Smooth muscle cell (in vitro differentiated cells): Measurements from ENCODE around the gene CHAC1. TPM values are rescaled to one million over a fixed set of nuclear protein-coding genes. Genes with fewer than 3 reads are reported as not detected.

Experiments
- DNase-seq: peaks from one replicate; lab custom pipeline; 2025; ENCODE audit not compliant: unreplicated experiment; lab: John Stamatoyannopoulos, UW
- H2AFZ ChIP-seq: fragments of 200-600 bp; sonication (generic); 2 replicates; pipeline ENCODE4 v1.6.0; 2016; ENCODE audit warnings: antibody characterized with exemption, low read depth, mild to moderate bottlenecking
- H3F3A ChIP-seq: fragments of 200-600 bp; sonication (generic); 2 replicates; pipeline ENCODE4 v1.6.0; 2017; ENCODE audit warnings: antibody characterized with exemption, low read depth
- H3K27ac ChIP-seq: fragments of 200-600 bp; sonication (generic); 2 replicates; pipeline ENCODE4 v1.5.1; 2016; ENCODE audit warnings: low read depth, mild to moderate bottlenecking
- H3K27me3 ChIP-seq: fragments of 200-600 bp; sonication (generic); 2 replicates; pipeline ENCODE4 v1.6.1; 2016; ENCODE audit warnings: low read depth, mild to moderate bottlenecking
- H3K36me3 ChIP-seq: fragments of 200-600 bp; sonication (generic); 2 replicates; pipeline ENCODE4 v1.5.1; 2016; ENCODE audit warnings: low read depth
- H3K4me1 ChIP-seq: fragments of 200-600 bp; sonication (generic); 2 replicates; pipeline ENCODE4 v1.5.1; 2016; ENCODE audit warnings: low read depth
- H3K4me2 ChIP-seq: fragments of 200-600 bp; sonication (generic); 2 replicates; pipeline ENCODE4 v1.6.0; 2016; ENCODE audit warnings: mild to moderate bottlenecking
- H3K4me3 ChIP-seq: fragments of 200-600 bp; sonication (generic); 2 replicates; pipeline ENCODE4 v1.5.1; 2016; ENCODE audit warnings: mild to moderate bottlenecking
- H3K79me2 ChIP-seq: fragments of 200-600 bp; sonication (generic); 2 replicates; pipeline ENCODE4 v1.6.0; 2016; ENCODE audit warnings: low read depth, mild to moderate bottlenecking
- H3K9ac ChIP-seq: fragments of 200-600 bp; sonication (generic); 2 replicates; pipeline ENCODE4 v1.6.0; 2016; ENCODE audit warnings: low read depth
- H3K9me3 ChIP-seq: fragments of 200-600 bp; sonication (generic); replicated peaks from 2 replicates; pipeline ENCODE4 v1.5.1; 2016; ENCODE audit warnings: low read depth
- H4K20me1 ChIP-seq: fragments of 200-600 bp; sonication (generic); 2 replicates; pipeline ENCODE4 v1.6.0; 2016; ENCODE audit warnings: low read depth
- CTCF ChIP-seq: fragments of 200-600 bp; sonication (generic); IDR thresholded peaks from 2 replicates; pipeline ENCODE4 v1.5.1; 2017; ENCODE audit warnings: borderline replicate concordance, mild to moderate bottlenecking, antibody characterized with exemption; ENCODE audit not compliant: insufficient read depth, poor library complexity, severe bottlenecking
- WGBS: methylation state at CpG from one replicate; pipeline ENCODE4 v1.1.7; 2016; ENCODE audit warnings: low lambda C conversion rate; 5-methylcytosine and 5-hydroxymethylcytosine counted together
- polyA plus RNA-seq: library from polyadenylated mRNA; unstranded; fragments of >200 nt; fragmentation: Nextera tagmentation; extraction: Ambion mirVana; gene quantifications from 2 replicates; pipeline ENCODE4 v1.2.1, GENCODE V29; 2016
- total RNA-seq: library from RNA; depleted of rRNA; stranded (reverse); fragments of >200 nt; gene quantifications from 2 replicates; pipeline ENCODE4 v1.2.3, GENCODE V29; 2014

The CHAC1 gene
- total and polyA plus RNA-seq, 2 experiments from 2014 or later: 29.6 to 31.5 TPM

GRCh38 chr15:40914486-40914885, 38.8 kb upstream of the CHAC1 start:
- no peak for DNase-seq
- Histone ChIP-seq H3F3A (no peaks in the 10 kb centered on the region), H4K20me1 (no peaks in the 10 kb centered on the region), H3K4me2 (no peak overlapping the region), H2AFZ (no peak overlapping the region), H3K79me2 (no peaks in the 10 kb centered on the region), H3K27me3 (no peaks in the 10 kb centered on the region), H3K9me3 (no peaks in the 10 kb centered on the region), H3K36me3 (no peaks in the 10 kb centered on the region), H3K9ac (no peak overlapping the region), H3K4me3 (no peak overlapping the region), H3K4me1 (no peaks in the 10 kb centered on the region), H3K27ac (no peak overlapping the region)
- WGBS: 71% methylated on average over 8 of the region's 8 CpGs
- TF ChIP-seq CTCF: peak; percentile 3

GRCh38 chr15:40915116-40915661, 38.1 kb upstream of the CHAC1 start:
- no peak overlapping the region for H3K27ac ChIP-seq
- 82% methylated on average over 12 of the region's 12 CpGs for WGBS

GRCh38 chr15:40915679-40916078, 37.6 kb upstream of the CHAC1 start:
- 86% methylated on average over 6 of the region's 6 CpGs for WGBS
- Histone ChIP-seq H3K4me2 (no peak overlapping the region), H3K36me3 (no peaks in the 10 kb centered on the region), H3K27me3 (no peaks in the 10 kb centered on the region), H3K9ac (no peak overlapping the region), H3K9me3 (no peaks in the 10 kb centered on the region), H4K20me1 (no peaks in the 10 kb centered on the region), H3K4me3 (no peak overlapping the region), H3K4me1 (no peaks in the 10 kb centered on the region), H3K79me2 (no peaks in the 10 kb centered on the region), H3F3A (no peaks in the 10 kb centered on the region), H3K27ac (no peak overlapping the region), H2AFZ (no peak overlapping the region)
- DNase-seq: no peak
- no peak for TF ChIP-seq CTCF

More at GRCh38 chr15:40915116-40915661, 38.1 kb upstream of the CHAC1 start:
- H3K9ac ChIP-seq: no peak overlapping the region
- H3K4me1 ChIP-seq: no peaks in the 10 kb centered on the region
- H3K36me3 ChIP-seq: no peaks in the 10 kb centered on the region
- H4K20me1 ChIP-seq: no peaks in the 10 kb centered on the region
- H3K4me2 ChIP-seq: no peak overlapping the region
- H3K27me3 ChIP-seq: no peaks in the 10 kb centered on the region
- H3K9me3 ChIP-seq: no peaks in the 10 kb centered on the region
- no peaks in the 10 kb centered on the region for H3K79me2 ChIP-seq
- TF ChIP-seq CTCF: no peak
- no peak overlapping the region for H3K4me3 ChIP-seq
- H2AFZ ChIP-seq: no peak overlapping the region
- H3F3A ChIP-seq: no peaks in the 10 kb centered on the region
- no peak for DNase-seq

GRCh38 chr15:40917585-40917984, 35.7 kb upstream of the CHAC1 start:
- Histone ChIP-seq H2AFZ (no peak overlapping the region), H4K20me1 (no peaks in the 10 kb centered on the region), H3K4me2 (no peak overlapping the region), H3K79me2 (no peaks in the 10 kb centered on the region), H3K9ac (no peak overlapping the region), H3K27ac (no peak overlapping the region), H3K36me3 (no peaks in the 10 kb centered on the region), H3K9me3 (no peaks in the 10 kb centered on the region), H3K4me1 (no peaks in the 10 kb centered on the region), H3F3A (no peaks in the 10 kb centered on the region), H3K27me3 (peaks cover 9% of the 10 kb centered on the region), H3K4me3 (no peak overlapping the region)
- 74% methylated on average over 11 of the region's 11 CpGs for WGBS
- no peak for DNase-seq
- no peak for TF ChIP-seq CTCF
